ENCODE results near the gene IGHMBP2.

GRCh38 chr11:68936676-68937620, 33.3 kb downstream of the IGHMBP2 start:
- TF ChIP-seq CTCF (IDR thresholded peaks at IDR 0.05; ENCODE audit: poor library complexity, severe bottlenecking) (no peak), MXI1 (conservative IDR thresholded peaks at IDR 0.05; ENCODE audit: poor library complexity, severe bottlenecking) (no peak), TAF1 (IDR thresholded peaks at IDR 0.05; ENCODE audit: low read depth) (no peak), REST (IDR thresholded peaks at IDR 0.05; ENCODE audit: borderline replicate concordance) (no peak), EP300 (conservative IDR thresholded peaks at IDR 0.05; ENCODE audit: poor library complexity, severe bottlenecking) (no peak), EZH2 (IDR thresholded peaks at IDR 0.05; ENCODE audit: borderline replicate concordance, insufficient read depth, low read length, poor library complexity, severe bottlenecking) (no peak), RAD21 (conservative IDR thresholded peaks at IDR 0.05) (no peak), POLR2AphosphoS5 (IDR thresholded peaks at IDR 0.05) (no peak), SMC3 (conservative IDR thresholded peaks at IDR 0.05; ENCODE audit: poor library complexity) (no peak)

Measured in neural cell (in vitro differentiated cells).